HEK293 (cell line): Measurements from ENCODE around the gene SYNCRIP.

Experiments
- ELK4 ChIP-seq: IDR thresholded peaks from 2 replicates; pipeline ENCODE4 v1.6.1; 2011; ENCODE audit warnings: mild to moderate bottlenecking, low read depth, low read length, borderline replicate concordance
- GLI4 ChIP-seq: fragments of 450-650 bp; formaldehyde crosslinking; IDR thresholded peaks from 2 replicates; pipeline ENCODE4 v1.5.1; 2016; ENCODE audit warnings: missing biosample characterization, missing genetic modification characterization
- GLIS2 ChIP-seq: fragments of 450-650 bp; formaldehyde crosslinking; IDR thresholded peaks from 2 replicates; pipeline ENCODE4 v1.5.1; 2016; ENCODE audit warnings: missing biosample characterization, missing genetic modification characterization
- IKZF3 ChIP-seq: fragments of 450-650 bp; IDR thresholded peaks from 2 replicates; pipeline ENCODE4 v1.5.0; 2018; ENCODE audit warnings: missing biosample characterization, mild to moderate bottlenecking, missing genetic modification characterization, moderate library complexity
- KLF16 ChIP-seq: fragments of 450-650 bp; formaldehyde crosslinking; IDR thresholded peaks from 2 replicates; pipeline ENCODE4 v1.5.1; 2017; ENCODE audit warnings: missing biosample characterization, missing genetic modification characterization
- KLF9 ChIP-seq: fragments of 450-650 bp; formaldehyde crosslinking; IDR thresholded peaks from 2 replicates; pipeline ENCODE4 v1.5.1; 2016; ENCODE audit warnings: missing biosample characterization, missing genetic modification characterization, low read depth
- MZF1 ChIP-seq: fragments of 450-650 bp; formaldehyde crosslinking; IDR thresholded peaks from 2 replicates; pipeline ENCODE4 v1.5.1; 2017; ENCODE audit warnings: missing biosample characterization, missing genetic modification characterization, borderline replicate concordance
- SETDB1 ChIP-seq: IDR thresholded peaks from one replicate; pipeline ENCODE4 v1.6.1; 2017; ENCODE audit warnings: mild to moderate bottlenecking, low read length, moderate library complexity, mixed read lengths; ENCODE audit not compliant: insufficient read length
- SP3 ChIP-seq: fragments of 450-650 bp; formaldehyde crosslinking; IDR thresholded peaks from 2 replicates; pipeline ENCODE4 v1.5.1; 2016; ENCODE audit warnings: missing biosample characterization, missing genetic modification characterization
- SP7 ChIP-seq: fragments of 450-650 bp; formaldehyde crosslinking; IDR thresholded peaks from 2 replicates; pipeline ENCODE4 v1.5.1; 2016; ENCODE audit warnings: missing biosample characterization, missing genetic modification characterization
- WT1 ChIP-seq: fragments of 450-650 bp; formaldehyde crosslinking; IDR thresholded peaks from 2 replicates; pipeline ENCODE4 v1.5.1; 2016; ENCODE audit warnings: missing biosample characterization, missing genetic modification characterization
- ZBTB10 ChIP-seq: fragments of 450-650 bp; formaldehyde crosslinking; IDR thresholded peaks from 2 replicates; pipeline ENCODE4 v1.5.1; 2016; ENCODE audit warnings: missing biosample characterization, missing genetic modification characterization
- ZBTB20 ChIP-seq: fragments of 450-650 bp; formaldehyde crosslinking; IDR thresholded peaks from 2 replicates; pipeline ENCODE4 v1.5.1; 2016; ENCODE audit warnings: missing biosample characterization, missing genetic modification characterization
- ZFP37 ChIP-seq: fragments of 450-650 bp; formaldehyde crosslinking; IDR thresholded peaks from 2 replicates; pipeline ENCODE4 v1.5.1; 2016; ENCODE audit warnings: missing biosample characterization, missing genetic modification characterization
- ZNF148 ChIP-seq: fragments of 450-650 bp; formaldehyde crosslinking; IDR thresholded peaks from 2 replicates; pipeline ENCODE4 v1.5.0; 2017; ENCODE audit warnings: missing biosample characterization, missing genetic modification characterization, borderline replicate concordance
- ZNF19 ChIP-seq: fragments of 450-650 bp; formaldehyde crosslinking; IDR thresholded peaks from 2 replicates; pipeline ENCODE4; 2016; ENCODE audit warnings: missing biosample characterization, missing genetic modification characterization, low read depth
- ZNF214 ChIP-seq: fragments of 450-650 bp; formaldehyde crosslinking; IDR thresholded peaks from 2 replicates; pipeline ENCODE4 v1.5.1; 2017; ENCODE audit warnings: missing biosample characterization, mild to moderate bottlenecking, missing genetic modification characterization, borderline replicate concordance
- ZNF248 ChIP-seq: fragments of 450-650 bp; formaldehyde crosslinking; IDR thresholded peaks from 2 replicates; pipeline ENCODE4 v1.5.1; 2017; ENCODE audit warnings: missing biosample characterization, missing genetic modification characterization
- ZNF26 ChIP-seq: fragments of 450-650 bp; formaldehyde crosslinking; IDR thresholded peaks from 2 replicates; pipeline ENCODE4 v1.5.1; 2016; ENCODE audit warnings: missing biosample characterization, missing genetic modification characterization
- ZNF391 ChIP-seq: fragments of 450-650 bp; formaldehyde crosslinking; IDR thresholded peaks from 2 replicates; pipeline ENCODE4 v1.5.1; 2016; ENCODE audit warnings: low read depth, missing biosample characterization, missing genetic modification characterization, borderline replicate concordance
- ZNF398 ChIP-seq: fragments of 450-650 bp; formaldehyde crosslinking; IDR thresholded peaks from 2 replicates; pipeline ENCODE4 v1.5.1; 2017; ENCODE audit warnings: missing biosample characterization, missing genetic modification characterization
- ZNF423 ChIP-seq: fragments of 450-650 bp; formaldehyde crosslinking; IDR thresholded peaks from 2 replicates; pipeline ENCODE4 v1.5.1; 2016; ENCODE audit warnings: missing biosample characterization, missing genetic modification characterization
- ZNF529 ChIP-seq: fragments of 450-650 bp; formaldehyde crosslinking; IDR thresholded peaks from 2 replicates; pipeline ENCODE4 v1.5.1; 2017; ENCODE audit warnings: missing genetic modification characterization, missing biosample characterization; ENCODE audit not compliant: insufficient replicate concordance
- ZNF560 ChIP-seq: fragments of 450-650 bp; formaldehyde crosslinking; IDR thresholded peaks from 2 replicates; pipeline ENCODE4 v1.5.1; 2017; ENCODE audit warnings: missing biosample characterization, missing genetic modification characterization, borderline replicate concordance
- ZNF660 ChIP-seq: fragments of 450-650 bp; IDR thresholded peaks from 2 replicates; pipeline ENCODE4 v1.5.1; 2018; ENCODE audit warnings: missing biosample characterization, mild to moderate bottlenecking, missing genetic modification characterization
- ZNF768 ChIP-seq: fragments of 450-650 bp; formaldehyde crosslinking; IDR thresholded peaks from 2 replicates; pipeline ENCODE4 v1.5.1; 2018; ENCODE audit warnings: missing biosample characterization, mild to moderate bottlenecking, missing genetic modification characterization
- ZNF776 ChIP-seq: fragments of 450-650 bp; formaldehyde crosslinking; IDR thresholded peaks from 2 replicates; pipeline ENCODE4 v1.5.0; 2017; ENCODE audit warnings: missing biosample characterization, missing genetic modification characterization, borderline replicate concordance
- ZNF830 ChIP-seq: fragments of 450-650 bp; IDR thresholded peaks from 2 replicates; pipeline ENCODE4 v1.5.0; 2018; ENCODE audit warnings: missing biosample characterization, missing genetic modification characterization, low read depth, mild to moderate bottlenecking, moderate library complexity
- ZSCAN4 ChIP-seq: fragments of 450-650 bp; formaldehyde crosslinking; IDR thresholded peaks from 2 replicates; pipeline ENCODE4 v1.5.1; 2017; ENCODE audit warnings: missing biosample characterization, missing genetic modification characterization

The SYNCRIP gene

GRCh38 chr6:85594197-85594930, 48.3 kb downstream of the SYNCRIP start (continued):
- TF ChIP-seq KLF9: no peak
- TF ChIP-seq ZFP37 (tag by site-specific recombination): no peak
- TF ChIP-seq ZBTB20 (tag by site-specific recombination): no peak
- TF ChIP-seq ZSCAN4: no peak
- TF ChIP-seq ZNF391: 0 out of 2 replicates have a peak, but pooled peaks have one; percentile 13
- TF ChIP-seq ZNF248 (tag by site-specific recombination): no peak
- TF ChIP-seq KLF16 (tag by site-specific recombination): no peak
- TF ChIP-seq SETDB1: no peak
- TF ChIP-seq ZNF830 (tag by site-specific recombination): no peak
- TF ChIP-seq ZNF148 (tag by site-specific recombination): no peak
- no peak for TF ChIP-seq WT1 (tag by site-specific recombination)
- TF ChIP-seq ZNF26: no peak
- no peak for TF ChIP-seq GLI4 (tag by site-specific recombination)
- no peak for TF ChIP-seq IKZF3
- no peak for TF ChIP-seq SP3
- no peak; the same call in 1 of the 2 replicates for TF ChIP-seq ZNF398 (tag by site-specific recombination)
- TF ChIP-seq ELK4: no peak
- TF ChIP-seq ZNF19 (tag by site-specific recombination): no peak
- TF ChIP-seq ZNF560: no peak
- TF ChIP-seq GLIS2 (tag by site-specific recombination): no peak
- no peak for TF ChIP-seq ZNF768 (tag by site-specific recombination)
- no peak for TF ChIP-seq ZNF776 (tag by site-specific recombination)
- TF ChIP-seq ZNF529 (tag by site-specific recombination): peak; percentile 44
- TF ChIP-seq ZNF214 (tag by site-specific recombination): no peak
- TF ChIP-seq ZNF660 (tag by site-specific recombination): no peak
- no peak for TF ChIP-seq MZF1 (tag by site-specific recombination)
- TF ChIP-seq ZBTB10 (tag by site-specific recombination): peak; percentile 83
- TF ChIP-seq SP7 (tag by site-specific recombination): peak; percentile 5; the same call in 1 of the 2 replicates
- no peak for TF ChIP-seq ZNF423 (tag by site-specific recombination)
